A549 (cell line): Measurements from ENCODE around the gene UGT2B28. TPM values are rescaled to one million over a fixed set of nuclear protein-coding genes. Genes with fewer than 3 reads are reported as not detected.

Source experiments
- polyA plus RNA-seq, 4 experiments: library from polyadenylated mRNA; depleted of rRNA in 3 of 4; stranded (reverse); fragments of >200 nt; fragmentation: RNase III in 1 of 4; extraction: RNeasy Plus Mini Kit Qiagen cat#74134 plus additional on column Dnase treatment in 1 of 4; gene quantifications; 2 replicates in 3 of 4; 3 replicates in 1 of 4; pipeline ENCODE4 v1.2.3, GENCODE V29; 2011 to 2017

UGT2B28 gene
- polyA plus RNA-seq, 2 of the 4 experiments (the other 2 are of a cell fraction) = 0.08 to 0.22 TPM

Other genes with a start within 250 kb of the UGT2B28 start
- 0.56 and 0.78 TPM in 2 replicates for gene UGT2B7, start 184.0 kb upstream of the UGT2B28 start, polyA plus RNA-seq (2011; rRNA removed)
- gene UGT2B7, start 184.0 kb upstream of the UGT2B28 start, polyA plus RNA-seq (2017; fragmentation: RNase III; extraction: RNeasy Plus Mini Kit Qiagen cat#74134 plus additional on column Dnase treatment) = 0.22 to 0.51 TPM (median 0.30 TPM) in 3 replicates
- gene UGT2B11, start 65.7 kb upstream of the UGT2B28 start, polyA plus RNA-seq (2011; rRNA removed) = 1.3 and 1.6 TPM in 2 replicates
- 0.09 to 0.16 TPM (median 0.14 TPM) in 3 replicates for gene UGT2B11, start 65.7 kb upstream of the UGT2B28 start, polyA plus RNA-seq (2017; fragmentation: RNase III; extraction: RNeasy Plus Mini Kit Qiagen cat#74134 plus additional on column Dnase treatment)
- 0.27 and 0.37 TPM in 2 replicates for gene UGT2B4, start 215.4 kb downstream of the UGT2B28 start, polyA plus RNA-seq (2011; rRNA removed)
- gene UGT2B4, start 215.4 kb downstream of the UGT2B28 start, polyA plus RNA-seq (2017; fragmentation: RNase III; extraction: RNeasy Plus Mini Kit Qiagen cat#74134 plus additional on column Dnase treatment) = 0.05 TPM in 2 of 3 replicates, not detected in the other